Caki2 (cell line): ENCODE data around the gene CR1. TPM values are rescaled to one million over a fixed set of nuclear protein-coding genes. Genes with fewer than 3 reads are reported as not detected.
"Not testable (repeated sequence)": the region's sequence is repeated elsewhere in the genome, so short reads cannot be mapped to it uniquely, and the experiment has no call there.

Experiments used
- DNase-seq: peaks from one replicate; pipeline ENCODE4 v3.0.0-alpha.2; 2015; ENCODE audit warnings: low read depth
- in situ Hi-C: cut with HindIII; loops from 2 replicates; pipeline ENCODE4 v1.10.0; 2016; ENCODE audit warnings: low sequenced_read_pairs, low pct_unique_long_range_greater_than_20kb, mixed read lengths
- total RNA-seq: library from RNA; depleted of rRNA; stranded (reverse); fragments of >200 nt; shearing (Covaris generic); gene quantifications from 2 replicates; pipeline ENCODE4 v1.2.3, GENCODE V29; 2014; ENCODE audit warnings: low replicate concordance

The CR1 gene
- total RNA-seq, 1 experiment from 2014 or later, result not detected

DNA sequence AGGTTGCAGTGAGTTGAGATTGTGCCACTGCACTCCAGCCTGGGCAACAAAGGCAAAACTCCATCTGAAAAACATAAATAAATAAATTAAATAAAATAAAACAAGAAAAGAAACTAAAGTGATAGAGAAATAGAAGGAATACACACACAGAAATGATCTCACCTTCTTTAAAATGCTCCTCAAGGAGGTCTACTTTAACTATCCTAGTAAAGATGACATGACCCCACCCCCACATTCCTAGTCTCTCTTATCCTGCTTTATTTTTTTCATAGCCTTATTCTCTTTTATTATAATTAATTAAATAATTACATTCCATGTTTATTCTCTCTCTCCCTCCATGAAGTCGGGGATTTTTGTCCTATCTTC lies 131.0 kb downstream of the CR1 start:
- in situ Hi-C loops, result no loop called here
- no peak for DNase-seq

GRCh38 chr1:207627496-207627895 lies 131.5 kb downstream of the CR1 start:
- no peak for DNase-seq
- in situ Hi-C loops, result no loop called here

DNA sequence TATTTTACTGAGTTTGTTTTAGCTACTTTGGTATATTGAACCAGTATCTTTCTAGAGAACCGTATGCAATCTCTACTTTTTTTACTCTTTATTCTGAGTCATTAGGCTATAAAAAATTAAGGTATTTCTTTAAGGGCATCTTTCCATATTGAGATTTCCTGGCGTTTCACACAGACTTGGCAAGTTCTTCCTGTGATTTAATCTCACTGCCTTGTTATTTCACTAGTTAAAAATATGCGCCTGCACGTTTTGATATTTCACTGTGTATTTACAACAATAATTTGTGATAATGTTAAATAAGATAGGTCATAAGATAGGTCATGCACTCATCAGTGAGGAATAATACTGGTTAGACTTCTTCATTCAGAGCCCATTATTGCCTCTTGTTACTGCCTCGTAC lies 132.8 kb downstream of the CR1 start:
- in situ Hi-C loops, result no loop called here
- no peak for DNase-seq

DNA sequence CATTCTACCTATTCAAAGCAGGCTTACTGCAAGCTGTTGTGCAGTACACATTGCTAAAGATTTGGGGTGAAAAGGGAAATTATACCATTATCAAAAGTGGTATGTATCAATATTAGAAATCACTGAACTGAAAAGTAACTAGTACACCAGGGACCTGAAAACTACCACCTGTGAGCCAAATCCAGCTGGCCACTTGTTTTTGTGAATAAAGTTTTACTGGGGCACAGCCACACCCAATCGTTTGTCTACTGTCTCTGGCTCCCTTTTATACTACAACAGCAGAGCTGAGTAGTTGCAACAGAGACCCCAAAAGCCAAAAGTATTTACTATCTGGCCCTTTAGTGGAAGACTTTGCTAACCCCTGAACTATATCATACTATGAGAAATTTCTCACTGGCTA lies 135.2 kb downstream of the CR1 start:
- in situ Hi-C loops, result no loop called here
- no peak for DNase-seq

GRCh38 chr1:207633226-207633625 lies 137.3 kb downstream of the CR1 start:
- no peak for DNase-seq
- in situ Hi-C loops, result no loop called here

- in situ Hi-C loops, DNase-seq: not testable (repeated sequence)
These were observed 137.8 kb downstream of the CR1 start for GRCh38 chr1:207633699-207634289.

GRCh38 chr1:207634293-207634692 lies 138.3 kb downstream of the CR1 start:
- in situ Hi-C loops, DNase-seq: not testable (repeated sequence)

GRCh38 chr1:207635569-207636186 lies 139.7 kb downstream of the CR1 start:
- DNase-seq, in situ Hi-C loops: not testable (repeated sequence)

- in situ Hi-C loops, DNase-seq: not testable (repeated sequence)
These were observed 142.7 kb downstream of the CR1 start for GRCh38 chr1:207638487-207639145.

DNA sequence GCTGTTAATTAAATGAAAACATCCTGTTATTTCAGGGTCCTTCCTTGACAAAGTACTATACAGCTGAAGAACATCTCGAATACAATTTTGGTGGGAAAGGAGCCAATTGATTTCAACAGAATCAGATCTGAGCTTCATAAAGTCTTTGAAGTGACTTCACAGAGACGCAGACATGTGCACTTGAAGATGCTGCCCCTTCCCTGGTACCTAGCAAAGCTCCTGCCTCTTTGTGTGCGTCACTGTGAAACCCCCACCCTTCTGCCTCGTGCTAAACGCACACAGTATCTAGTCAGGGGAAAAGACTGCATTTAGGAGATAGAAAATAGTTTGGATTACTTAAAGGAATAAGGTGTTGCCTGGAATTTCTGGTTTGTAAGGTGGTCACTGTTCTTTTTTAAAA lies 143.4 kb downstream of the CR1 start:
- DNase-seq, in situ Hi-C loops: not testable (repeated sequence)

GRCh38 chr1:207644166-207644851 lies 148.4 kb downstream of the CR1 start:
- no peak for DNase-seq
- in situ Hi-C loops, result no loop called here

DNA sequence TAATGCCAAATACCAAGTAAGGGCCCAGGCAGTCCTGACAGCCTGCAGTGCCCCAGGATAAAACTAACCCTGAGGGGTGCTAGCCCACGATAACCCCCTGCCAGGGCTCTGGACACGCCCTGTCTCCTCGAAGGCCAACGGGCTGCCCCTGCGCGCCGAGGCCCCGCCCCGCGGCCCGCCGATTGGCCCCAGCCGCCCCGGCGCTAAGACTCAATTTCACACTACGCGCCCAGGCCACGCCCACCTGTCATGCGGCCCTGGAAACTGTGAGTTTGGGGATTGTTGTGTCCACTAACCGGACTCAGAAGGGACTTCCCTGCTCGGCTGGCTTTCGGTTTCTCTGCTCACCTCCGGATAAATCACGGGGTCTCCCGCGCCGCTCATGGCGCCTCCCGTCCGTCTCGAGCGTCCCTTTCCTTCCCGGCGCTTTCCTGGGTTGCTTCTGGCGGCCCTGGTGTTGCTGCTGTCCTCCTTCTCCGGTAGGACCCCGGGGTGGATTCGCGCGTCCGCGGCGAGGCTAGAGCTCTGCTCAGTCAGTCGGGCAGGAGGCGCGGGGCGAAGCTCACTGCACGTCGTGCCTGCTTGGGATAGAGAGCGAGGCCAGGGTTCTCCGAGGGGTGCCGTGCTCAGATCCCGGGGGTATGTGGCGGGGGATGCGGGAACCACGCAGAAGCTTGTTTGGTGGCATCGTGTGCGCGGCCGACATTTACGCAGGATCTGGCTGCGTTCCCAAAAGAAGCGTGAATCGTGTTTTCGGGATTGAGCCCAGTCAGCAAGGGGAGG lies 149.1 kb downstream of the CR1 start, which contains the start of gene CR1L:
Gene CR1L (plus strand): TSS at position 282 of the 783 bp plus-strand sequence. CDS start 101 bp downstream, at position 383.
- peak; percentile 76 for DNase-seq
- in situ Hi-C loops, result no loop called here

DNA sequence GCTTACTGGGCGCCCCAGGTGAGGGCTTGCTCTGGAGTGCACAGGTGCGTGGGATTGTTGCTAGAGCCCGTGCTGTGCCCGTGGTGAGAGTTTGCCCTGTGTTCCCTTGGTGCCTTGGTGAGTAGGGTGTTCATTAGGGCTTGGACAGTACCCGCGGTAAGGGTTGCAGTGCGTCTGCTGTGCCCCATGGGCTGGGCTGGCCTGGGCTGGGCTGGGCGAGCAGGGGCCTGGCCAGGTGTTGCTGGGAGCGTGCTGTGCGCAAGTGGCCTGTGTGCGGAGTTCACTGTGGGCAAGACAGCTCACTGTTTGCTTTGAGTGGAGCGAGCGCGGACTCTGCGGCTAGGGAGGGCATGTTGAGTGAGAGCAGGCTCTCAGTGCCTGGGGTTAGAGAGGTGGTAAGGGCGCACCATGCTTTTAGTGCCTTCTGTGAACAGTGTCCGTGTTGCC lies 149.7 kb downstream of the CR1 start:
- in situ Hi-C loops, result no loop called here

DNA sequence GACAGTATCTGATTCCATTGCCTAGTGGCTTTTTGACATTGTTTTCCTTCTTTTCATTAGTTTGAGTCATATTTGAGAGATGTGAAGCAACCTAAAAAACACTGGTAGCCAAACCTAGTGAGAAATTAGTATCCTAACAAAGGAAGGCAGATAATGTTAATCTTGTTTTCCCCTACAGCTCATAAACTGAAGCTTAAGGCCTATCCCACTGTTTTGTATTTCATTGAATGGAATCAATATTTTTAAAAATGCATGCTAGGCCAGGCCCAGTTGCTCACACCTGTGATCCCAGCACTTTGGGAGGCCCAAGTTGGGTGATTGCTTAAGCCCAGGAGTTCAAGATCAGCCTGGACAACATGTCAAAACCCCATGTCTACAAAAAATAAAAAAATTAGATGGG lies 150.2 kb downstream of the CR1 start:
- in situ Hi-C loops, result no loop called here
- no peak for DNase-seq

More for the DNA sequence above, 149.7 kb downstream of the CR1 start:
- DNase-seq, result no peak

GRCh38 chr1:207646944-207647579 lies 151.1 kb downstream of the CR1 start:
- in situ Hi-C loops, result no loop called here
- no peak for DNase-seq

GRCh38 chr1:207647671-207648333 lies 151.8 kb downstream of the CR1 start:
- in situ Hi-C loops, result no loop called here
- no peak for DNase-seq
